Erythroblast (primary cell): ENCODE measurements around the gene OXGR1.

Source experiments
- GATA1 ChIP-seq: IDR thresholded peaks from 2 replicates; pipeline ENCODE4 v1.6.1; 2011; ENCODE audit warnings: low read depth, mild to moderate bottlenecking, control low read depth, low read length, moderate library complexity
- POLR2A ChIP-seq: IDR thresholded peaks from 2 replicates; pipeline ENCODE4 v1.6.1; 2011; ENCODE audit warnings: mild to moderate bottlenecking, low read length

GRCh38 chr13:97017322-97017721, 23.0 kb upstream of the OXGR1 start:
- TF ChIP-seq POLR2A (no peak), GATA1 (no peak)
